Measurements from ENCODE around the gene TMEM196. TPM values are rescaled to one million over a fixed set of nuclear protein-coding genes. Genes with fewer than 3 reads are reported as not detected.
"Not testable (repeated sequence)": the region's sequence is repeated elsewhere in the genome, so short reads cannot be mapped to it uniquely, and the experiment has no call there.

The TMEM196 gene
- total and polyA plus RNA-seq, 2 donors: 0.05 to 1.0 TPM

- no peak for DNase-seq (ENCODE audit: extremely low spot score)
- no peaks in the 10 kb centered on the region for H3K36me3 ChIP-seq (ENCODE audit: insufficient read depth)
- no peaks in the 10 kb centered on the region for H3K4me1 ChIP-seq (ENCODE audit: insufficient read depth)
- WGBS: 95% methylated on average over 26 of the region's 26 CpGs
- no peak overlapping the region for H3K4me3 ChIP-seq (ENCODE audit: low read depth, low read length)
- no peak overlapping the region for H3K27ac ChIP-seq (ENCODE audit: low read depth)
Measured at GRCh38 chr7:19692111-19692828, 81.1 kb downstream of the TMEM196 start.

- DNase-seq (ENCODE audit: extremely low spot score): no peak
- Histone ChIP-seq H3K36me3 (ENCODE audit: insufficient read depth) (no peaks in the 10 kb centered on the region), H3K27ac (ENCODE audit: low read depth) (no peak overlapping the region), H3K4me1 (ENCODE audit: insufficient read depth) (no peaks in the 10 kb centered on the region), H3K4me3 (ENCODE audit: low read depth, low read length) (no peak overlapping the region)
- 65% methylated on average over 1 of the region's 1 CpG for WGBS
Measured at GRCh38 chr7:19690736-19691135, 82.7 kb downstream of the TMEM196 start.

GRCh38 chr7:19689130-19689529 lies 84.3 kb downstream of the TMEM196 start:
- H3K4me1 ChIP-seq (ENCODE audit: insufficient read depth); H3K4me3 ChIP-seq (ENCODE audit: low read depth, low read length); H3K27ac ChIP-seq (ENCODE audit: low read depth); H3K36me3 ChIP-seq (ENCODE audit: insufficient read depth); DNase-seq (ENCODE audit: extremely low spot score): not testable (repeated sequence)
- WGBS: 68% methylated on average over 12 of the region's 12 CpGs

- Histone ChIP-seq H3K36me3 (ENCODE audit: insufficient read depth) (no peaks in the 10 kb centered on the region), H3K4me1 (ENCODE audit: insufficient read depth) (no peaks in the 10 kb centered on the region), H3K27ac (ENCODE audit: low read depth) (no peak overlapping the region), H3K4me3 (ENCODE audit: low read depth, low read length) (no peak overlapping the region)
- DNase-seq (ENCODE audit: extremely low spot score): no peak
- 85% methylated on average over 5 of the region's 5 CpGs for WGBS
Measured at GRCh38 chr7:19681596-19681995, 91.8 kb downstream of the TMEM196 start.

GRCh38 chr7:19677180-19677579 lies 96.2 kb downstream of the TMEM196 start:
- 35% methylated on average over 2 of the region's 2 CpGs for WGBS

GRCh38 chr7:19675816-19676215 lies 97.6 kb downstream of the TMEM196 start:
- Histone ChIP-seq H3K36me3 (ENCODE audit: insufficient read depth) (no peaks in the 10 kb centered on the region), H3K27ac (ENCODE audit: low read depth) (no peak overlapping the region), H3K4me3 (ENCODE audit: low read depth, low read length) (no peak overlapping the region), H3K4me1 (ENCODE audit: insufficient read depth) (no peaks in the 10 kb centered on the region)
- 89% methylated on average over 1 of the region's 1 CpG for WGBS
- no peak for DNase-seq (ENCODE audit: extremely low spot score)

More at GRCh38 chr7:19677180-19677579, 96.2 kb downstream of the TMEM196 start:
- Histone ChIP-seq H3K36me3 (ENCODE audit: insufficient read depth) (no peaks in the 10 kb centered on the region), H3K4me3 (ENCODE audit: low read depth, low read length) (no peak overlapping the region), H3K4me1 (ENCODE audit: insufficient read depth) (no peaks in the 10 kb centered on the region), H3K27ac (ENCODE audit: low read depth) (no peak overlapping the region)
- no peak for DNase-seq (ENCODE audit: extremely low spot score)

GRCh38 chr7:19674266-19674960 lies 99.0 kb downstream of the TMEM196 start:
- Histone ChIP-seq H3K4me1 (ENCODE audit: insufficient read depth) (no peaks in the 10 kb centered on the region), H3K36me3 (ENCODE audit: insufficient read depth) (no peaks in the 10 kb centered on the region), H3K4me3 (ENCODE audit: low read depth, low read length) (no peak overlapping the region), H3K27ac (ENCODE audit: low read depth) (no peak overlapping the region)
- WGBS: 81% methylated on average over 5 of the region's 5 CpGs
- DNase-seq (ENCODE audit: extremely low spot score): no peak

- Histone ChIP-seq H3K4me3 (ENCODE audit: low read depth, low read length) (no peak overlapping the region), H3K27ac (ENCODE audit: low read depth) (no peak overlapping the region), H3K36me3 (ENCODE audit: insufficient read depth) (no peaks in the 10 kb centered on the region), H3K4me1 (ENCODE audit: insufficient read depth) (no peaks in the 10 kb centered on the region)
- no peak for DNase-seq (ENCODE audit: extremely low spot score)
- WGBS: 87% methylated on average over 1 of the region's 1 CpG
Measured at GRCh38 chr7:19670806-19671205, 102.6 kb downstream of the TMEM196 start.

Small RNA genes within 50 kb of the gene (small RNA-seq; reads per million reads assigned to genes)
- gene MIR3146: not detected

Other genes with a start within 250 kb of the TMEM196 start
- 23.5 TPM for gene POLR1F, start 64.6 kb downstream of the TMEM196 start, total RNA-seq
- 12.4 TPM for gene POLR1F, start 64.6 kb downstream of the TMEM196 start, polyA plus RNA-seq

All from urinary bladder (tissue), 4 donors.